Esophagus muscularis mucosa (tissue), 4 donors: ENCODE measurements around the gene CD300LG. TPM values are rescaled to one million over a fixed set of nuclear protein-coding genes. Genes with fewer than 3 reads are reported as not detected.

Source experiments
- DNase-seq: peaks from one replicate; pipeline ENCODE4 v3.0.0-alpha.2; 2017; ENCODE audit errors: extremely low spot score
- H3K27ac ChIP-seq, 4 donors: fragments of 200-600 bp; sonication (generic); replicated peaks in 1 of 4; 1 replicate in 3 of 4; 2 replicates in 1 of 4; pipeline ENCODE4 v1.5.1; 2016 to 2019; ENCODE audit warnings: mild to moderate bottlenecking in 1 of 4
- H3K27me3 ChIP-seq, 4 donors: fragments of 200-600 bp; sonication (generic); one replicate each; pipeline versions ENCODE4 v1.5.1 to v1.6.0; 2016 to 2019
- H3K36me3 ChIP-seq, 4 donors: fragments of 200-600 bp; sonication (generic); one replicate each; pipeline ENCODE4 v1.5.1; 2016 to 2019
- H3K4me1 ChIP-seq, 4 donors: fragments of 200-600 bp; sonication (generic); one replicate each; pipeline ENCODE4 v1.5.1; 2016 to 2019
- H3K4me3 ChIP-seq, 4 donors: fragments of 200-600 bp; sonication (generic); 1 replicate in 2 of 4; 2 replicates in 2 of 4; pipeline ENCODE4 v1.5.1; 2016 to 2019; ENCODE audit warnings: mild to moderate bottlenecking in 4 of 4, moderate library complexity in 1 of 4
- H3K9me3 ChIP-seq, 4 donors: fragments of 200-600 bp; sonication (generic); 1 replicate in 3 of 4; 2 replicates in 1 of 4; pipeline ENCODE4 v1.5.1; 2016 to 2019
- CTCF ChIP-seq, 3 experiments: fragments of 200-600 bp in 2 of 3; fragments of 450-650 bp in 1 of 3; sonication (generic) in 2 of 3; IDR thresholded peaks; one replicate each; pipeline ENCODE4 v1.5.1; 2017 to 2019; ENCODE audit warnings: antibody characterized with exemption in 3 of 3, mild to moderate bottlenecking in 2 of 3, moderate library complexity in 1 of 3
- EP300 ChIP-seq: sonication (generic); formaldehyde crosslinking; IDR thresholded peaks from one replicate; pipeline ENCODE4 v1.6.1; 2017; ENCODE audit warnings: antibody characterized with exemption
- POLR2A ChIP-seq: fragments of 450-650 bp; IDR thresholded peaks from one replicate; pipeline ENCODE4 v1.6.1; 2017; ENCODE audit warnings: antibody characterized with exemption, moderate library complexity, mild to moderate bottlenecking, low read depth
- POLR2AphosphoS5 ChIP-seq, 2 donors: sonication (generic); formaldehyde crosslinking; IDR thresholded peaks; one replicate each; pipeline ENCODE4 v1.6.1; 2017; ENCODE audit warnings: antibody characterized with exemption in 2 of 2
- WGBS: methylation state at CpG from one replicate; pipeline ENCODE4 v1.1.5; 2018; 5-methylcytosine and 5-hydroxymethylcytosine counted together
- intact Hi-C: fragments of 100-400 bp; cut with DNase I; formaldehyde crosslinking; loops from one replicate; pipeline ENCODE4 v1.15.1; 2023
- total RNA-seq, 4 donors: library from RNA; depleted of rRNA; stranded (reverse); fragments of >200 nt; gene quantifications; one replicate each; pipeline versions ENCODE4 v1.1.0 to v1.2.1, GENCODE V29; 2016

CD300LG gene
- total RNA-seq, 4 donors from 2014 or later, result 0.83 to 12.0 (median 7.3) TPM

- no peak for TF ChIP-seq POLR2AphosphoS5 (IDR thresholded peaks at IDR 0.05)
- TF ChIP-seq CTCF (IDR thresholded peaks at IDR 0.05), result no peak
- TF ChIP-seq EP300, result no peak
- TF ChIP-seq POLR2A, result no peak
- DNase-seq, result no peak
- Histone ChIP-seq H3K4me3 (no peak overlapping the region), H3K9me3 (no peaks in the 10 kb centered on the region), H3K27ac (no peak overlapping the region), H3K36me3 (peaks cover 5 to 67% (median 38%) of the 10 kb centered on the region in 4 donors), H3K4me1 (no peaks in the 10 kb centered on the region), H3K27me3 (no peaks in the 10 kb centered on the region)
- intact Hi-C loops, result no loop called here
- 51% methylated on average over 2 of the region's 4 CpGs for WGBS
Measured at GRCh38 chr17:43803758-43804157, 43.2 kb upstream of the CD300LG start.

DNA sequence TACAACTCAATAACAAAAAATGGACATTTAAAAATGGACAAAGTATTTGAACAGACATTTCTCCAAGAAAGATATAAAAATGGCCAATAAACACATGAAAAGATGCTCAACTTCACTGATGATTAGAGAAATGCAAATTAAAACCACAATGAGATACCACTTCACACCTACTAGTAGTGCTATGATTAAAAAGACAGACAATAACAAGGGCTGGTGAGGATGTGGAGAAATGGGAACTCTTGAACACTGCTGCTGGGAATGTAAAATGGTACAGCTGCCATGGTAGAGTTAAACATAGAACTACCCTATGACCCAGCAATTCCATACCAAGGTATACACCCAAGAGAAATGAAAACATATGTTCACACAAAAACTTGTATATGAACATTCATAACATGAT lies 41.9 kb upstream of the CD300LG start:
- intact Hi-C loops, result no loop called here
- Histone ChIP-seq H3K4me3 (no peak overlapping the region), H3K9me3 (no peaks in the 10 kb centered on the region), H3K36me3 (peaks cover 5 to 81% (median 45%) of the 10 kb centered on the region in 4 donors), H3K4me1 (no peaks in the 10 kb centered on the region), H3K27ac (no peak overlapping the region), H3K27me3 (no peaks in the 10 kb centered on the region)
- TF ChIP-seq POLR2A (no peak), POLR2AphosphoS5 (IDR thresholded peaks at IDR 0.05) (no peak), CTCF (IDR thresholded peaks at IDR 0.05) (no peak), EP300 (no peak)
- no peak for DNase-seq

GRCh38 chr17:43808076-43808475 lies 38.9 kb upstream of the CD300LG start:
- Histone ChIP-seq H3K36me3 (peaks cover 5 to 85% (median 47%) of the 10 kb centered on the region in 4 donors), H3K27ac (no peak overlapping the region), H3K4me1 (no peaks in the 10 kb centered on the region), H3K4me3 (no peak overlapping the region), H3K9me3 (no peaks in the 10 kb centered on the region), H3K27me3 (no peaks in the 10 kb centered on the region)
- DNase-seq, result no peak
- intact Hi-C loops, result no loop called here
- TF ChIP-seq EP300, result no peak
- TF ChIP-seq POLR2A, result no peak
- no peak for TF ChIP-seq POLR2AphosphoS5 (IDR thresholded peaks at IDR 0.05)
- no peak for TF ChIP-seq CTCF (IDR thresholded peaks at IDR 0.05)
- 89% methylated on average over 4 of the region's 4 CpGs for WGBS

GRCh38 chr17:43809121-43809520 lies 37.9 kb upstream of the CD300LG start:
- 92% methylated on average over 5 of the region's 5 CpGs for WGBS
- intact Hi-C loops, result no loop called here
- Histone ChIP-seq H3K27ac (no peak overlapping the region), H3K4me3 (no peak overlapping the region), H3K36me3 (peaks cover 5 to 86% (median 51%) of the 10 kb centered on the region in 4 donors), H3K27me3 (no peaks in the 10 kb centered on the region), H3K4me1 (no peaks in the 10 kb centered on the region), H3K9me3 (no peaks in the 10 kb centered on the region)
- TF ChIP-seq CTCF (IDR thresholded peaks at IDR 0.05) (no peak), POLR2AphosphoS5 (IDR thresholded peaks at IDR 0.05) (no peak), POLR2A (no peak), EP300 (no peak)
- DNase-seq, result no peak

DNA sequence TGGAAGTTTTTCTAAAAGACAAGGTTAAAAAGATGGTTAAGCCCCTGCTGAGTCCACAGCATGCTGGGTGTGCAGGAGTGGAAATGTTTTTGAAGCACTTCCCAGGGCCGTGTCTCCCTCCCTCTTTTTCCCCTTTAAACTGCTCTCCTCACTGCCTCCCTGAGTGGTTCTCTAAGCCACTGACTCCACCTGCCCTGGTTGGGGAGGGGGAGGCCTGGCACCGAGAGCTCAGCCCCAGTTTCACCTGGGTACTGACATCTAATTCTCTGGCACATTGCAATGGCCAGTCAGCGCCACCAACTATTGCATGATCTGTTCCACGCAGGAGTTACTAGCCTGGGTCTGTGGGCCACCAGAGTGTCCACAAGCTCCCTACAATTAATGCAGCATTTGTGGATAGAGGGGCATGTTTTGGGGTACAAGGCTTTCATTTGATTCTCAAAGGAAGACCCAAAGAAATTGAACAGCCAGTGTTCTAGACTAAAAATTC lies 36.7 kb upstream of the CD300LG start:
- H3K9me3 ChIP-seq, result no peaks in the 10 kb centered on the region
- H3K4me3 ChIP-seq, result no peak overlapping the region
- 89% methylated on average over 4 of the region's 4 CpGs for WGBS
- intact Hi-C loops, result no loop called here
- no peak for DNase-seq
- H3K36me3 ChIP-seq, result peaks cover 5 to 96% (median 57%) of the 10 kb centered on the region in 4 donors
- H3K4me1 ChIP-seq, result no peaks in the 10 kb centered on the region
- no peaks in the 10 kb centered on the region for H3K27me3 ChIP-seq
- TF ChIP-seq CTCF (IDR thresholded peaks at IDR 0.05) (no peak), POLR2A (no peak), POLR2AphosphoS5 (IDR thresholded peaks at IDR 0.05) (no peak), EP300 (no peak)
- H3K27ac ChIP-seq, result no peak overlapping the region
